D721Med (cell line): ENCODE measurements around the gene LRRC70.

ENCODE experiments used
- DNase-seq: peaks from one replicate; pipeline ENCODE4 v3.0.0; 2011; ENCODE audit warnings: low spot score; ENCODE audit not compliant: insufficient read length
- FAIRE-seq: peaks from 2 replicates; lab custom pipeline; 2011; peaks lifted over from hg19 to GRCh38; lab: Jason Lieb, UNC
- CTCF ChIP-seq: IDR thresholded peaks from 2 replicates; pipeline ENCODE4 v1.5.1; 2012; ENCODE audit warnings: mild to moderate bottlenecking, control low read depth; ENCODE audit not compliant: insufficient read depth; ENCODE audit errors: missing control alignments

LRRC70 gene

GRCh38 chr5:62592558-62592957 lies 13.9 kb downstream of the LRRC70 start:
- no peak for DNase-seq
- no peak for FAIRE-seq
- no peak for TF ChIP-seq CTCF

- TF ChIP-seq CTCF: no peak
- FAIRE-seq: no peak
- DNase-seq: no peak
Measured at GRCh38 chr5:62593331-62593730, 14.7 kb downstream of the LRRC70 start.

- FAIRE-seq (no peak), DNase-seq (no peak)
- TF ChIP-seq CTCF: no peak
Measured at GRCh38 chr5:62594364-62594984, 15.9 kb downstream of the LRRC70 start.

- DNase-seq (no peak), FAIRE-seq (no peak)
- TF ChIP-seq CTCF: no peak
Measured at GRCh38 chr5:62596096-62596495, 17.5 kb downstream of the LRRC70 start.

GRCh38 chr5:62596691-62597090 lies 18.1 kb downstream of the LRRC70 start:
- TF ChIP-seq CTCF: no peak
- DNase-seq: no peak
- no peak for FAIRE-seq

- FAIRE-seq: no peak
- TF ChIP-seq CTCF: no peak
- DNase-seq: no peak
Measured at GRCh38 chr5:62597314-62597713, 18.7 kb downstream of the LRRC70 start.

- DNase-seq (no peak), FAIRE-seq (no peak)
- TF ChIP-seq CTCF: no peak
Measured at GRCh38 chr5:62600560-62601252, 22.1 kb downstream of the LRRC70 start.
